ENCODE measurements around the gene SNX9.
A peak's percentile ranks its signal among the peaks of the same experiment; 100 is the strongest.

Gene SNX9

DNA sequence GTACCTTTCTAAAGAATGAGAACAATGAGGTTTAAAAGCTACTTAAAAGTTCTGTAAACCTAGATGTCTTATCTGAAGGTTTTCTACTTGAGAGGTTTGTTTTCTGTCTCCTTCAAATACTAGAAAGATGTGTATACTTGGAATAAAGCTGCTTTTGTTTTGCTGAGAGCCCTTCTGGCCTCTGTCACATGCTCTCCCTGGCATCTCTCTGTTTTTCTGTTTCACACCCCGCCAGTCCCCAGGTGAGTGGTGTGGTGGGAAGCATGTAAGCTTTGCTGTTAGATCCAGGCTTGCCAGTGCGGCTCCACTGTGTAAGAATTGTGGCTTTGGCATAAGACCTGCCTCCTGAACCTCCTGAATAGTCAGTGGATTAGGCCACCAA, 56.8 kb downstream of the SNX9 start:
- FAIRE-seq (no peak), DNase-seq (ENCODE audit: insufficient read length, low spot score) (no peak)
- TF ChIP-seq, protein P1, sequence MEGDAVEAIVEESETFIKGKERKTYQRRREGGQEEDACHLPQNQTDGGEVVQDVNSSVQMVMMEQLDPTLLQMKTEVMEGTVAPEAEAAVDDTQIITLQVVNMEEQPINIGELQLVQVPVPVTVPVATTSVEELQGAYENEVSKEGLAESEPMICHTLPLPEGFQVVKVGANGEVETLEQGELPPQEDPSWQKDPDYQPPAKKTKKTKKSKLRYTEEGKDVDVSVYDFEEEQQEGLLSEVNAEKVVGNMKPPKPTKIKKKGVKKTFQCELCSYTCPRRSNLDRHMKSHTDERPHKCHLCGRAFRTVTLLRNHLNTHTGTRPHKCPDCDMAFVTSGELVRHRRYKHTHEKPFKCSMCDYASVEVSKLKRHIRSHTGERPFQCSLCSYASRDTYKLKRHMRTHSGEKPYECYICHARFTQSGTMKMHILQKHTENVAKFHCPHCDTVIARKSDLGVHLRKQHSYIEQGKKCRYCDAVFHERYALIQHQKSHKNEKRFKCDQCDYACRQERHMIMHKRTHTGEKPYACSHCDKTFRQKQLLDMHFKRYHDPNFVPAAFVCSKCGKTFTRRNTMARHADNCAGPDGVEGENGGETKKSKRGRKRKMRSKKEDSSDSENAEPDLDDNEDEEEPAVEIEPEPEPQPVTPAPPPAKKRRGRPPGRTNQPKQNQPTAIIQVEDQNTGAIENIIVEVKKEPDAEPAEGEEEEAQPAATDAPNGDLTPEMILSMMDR (IDR thresholded peaks at IDR 0.05; ENCODE audit: insufficient read depth, missing control alignments): no peak

DNA sequence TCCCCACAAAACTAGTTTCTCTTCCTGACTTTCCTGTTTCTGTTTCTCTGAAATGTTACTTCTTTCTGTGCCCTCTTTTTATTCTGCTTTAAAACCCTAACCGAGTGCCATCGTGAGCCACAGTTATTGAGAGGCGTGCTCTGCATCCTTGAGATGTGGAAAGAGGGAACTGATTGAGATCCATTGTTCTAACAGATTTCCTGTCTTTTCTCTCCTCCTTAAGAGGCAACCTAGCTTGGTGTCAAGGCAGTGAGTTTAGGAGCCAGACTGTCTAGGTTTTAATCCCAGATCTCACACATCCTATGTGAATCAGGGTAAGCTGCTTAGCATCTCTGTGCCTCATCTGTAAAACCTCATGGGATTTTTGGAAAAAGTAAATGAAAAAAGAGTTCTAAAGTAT, 57.5 kb downstream of the SNX9 start:
- peak; percentile 98 for FAIRE-seq
- TF ChIP-seq, protein P1 (IDR thresholded peaks at IDR 0.05; ENCODE audit: insufficient read depth, missing control alignments): no peak

DNA sequence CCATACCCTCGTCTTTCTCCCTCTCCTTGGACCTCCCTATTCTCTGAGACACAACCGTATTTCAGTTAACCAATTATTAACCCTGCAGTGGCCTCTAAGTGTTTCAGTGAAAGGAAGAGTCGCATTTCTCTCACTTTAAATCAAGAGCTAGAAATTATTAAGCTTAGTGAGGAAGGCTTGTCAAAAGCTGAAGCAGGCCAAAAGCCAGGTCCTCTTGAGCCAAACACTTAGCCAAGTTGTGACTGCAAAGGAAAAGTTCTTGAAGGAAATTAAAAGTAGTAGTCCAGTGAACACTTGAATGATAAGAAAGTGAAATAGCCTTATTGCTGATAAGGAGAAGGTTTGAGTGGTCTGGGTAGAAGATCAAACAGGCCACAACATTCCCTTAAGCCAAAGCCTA, 58.3 kb downstream of the SNX9 start:
- TF ChIP-seq, protein P1 (IDR thresholded peaks at IDR 0.05; ENCODE audit: insufficient read depth, missing control alignments): no peak
- DNase-seq (ENCODE audit: insufficient read length, low spot score): no peak
- FAIRE-seq: no peak

More for the DNA sequence above, 57.5 kb downstream of the SNX9 start:
- no peak for DNase-seq (ENCODE audit: insufficient read length, low spot score)

DNA sequence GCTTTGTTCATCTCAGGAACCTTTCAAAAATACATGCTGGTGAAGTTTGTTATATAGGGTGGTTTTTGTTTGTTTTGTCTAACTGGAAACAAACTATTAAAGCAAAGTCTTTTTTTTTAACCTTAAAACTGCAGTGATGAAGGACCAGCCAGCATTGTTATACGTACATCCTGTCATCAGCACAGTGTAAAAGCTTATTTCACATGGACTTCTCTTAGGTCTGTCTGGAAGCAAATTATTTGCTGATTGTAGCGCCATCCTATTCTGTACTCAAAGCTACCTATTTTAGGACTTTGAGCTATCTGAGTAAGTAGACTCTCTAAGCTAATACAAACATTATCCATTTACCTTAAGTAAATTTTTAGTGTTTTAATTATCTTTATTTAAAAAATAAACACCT, 61.7 kb downstream of the SNX9 start:
- TF ChIP-seq, protein P1 (IDR thresholded peaks at IDR 0.05; ENCODE audit: insufficient read depth, missing control alignments): no peak
- FAIRE-seq (peak; percentile 21), DNase-seq (ENCODE audit: insufficient read length, low spot score) (no peak)

DNA sequence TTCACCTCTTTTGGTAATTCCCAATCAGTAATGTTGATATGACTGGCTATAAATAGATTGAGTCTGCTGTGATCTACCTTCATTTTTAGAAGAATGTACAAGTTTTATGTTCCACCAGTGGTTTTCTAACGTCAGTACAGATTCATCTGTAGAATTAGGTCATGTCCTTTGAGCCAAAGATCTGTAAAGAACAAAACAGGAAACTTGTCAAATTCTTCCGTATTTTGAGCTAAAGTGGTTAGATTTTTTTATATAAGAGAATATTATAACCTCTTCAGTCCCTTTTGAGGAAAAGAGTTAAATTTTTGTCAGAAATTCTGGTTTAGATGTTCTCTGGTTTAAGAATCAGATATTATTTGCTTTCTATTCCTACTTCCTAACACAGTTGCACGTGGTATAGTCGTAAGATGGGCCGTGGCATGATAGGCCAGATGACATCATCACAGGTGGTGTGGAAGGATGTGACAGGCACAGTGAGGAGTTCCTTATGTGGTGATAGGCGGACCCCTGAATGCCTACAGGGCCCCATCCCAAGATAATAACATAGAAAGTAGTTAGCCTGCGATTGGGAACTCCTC, 62.3 kb downstream of the SNX9 start:
- FAIRE-seq: no peak
- TF ChIP-seq, protein P1 (IDR thresholded peaks at IDR 0.05; ENCODE audit: insufficient read depth, missing control alignments): no peak
- no peak for DNase-seq (ENCODE audit: insufficient read length, low spot score)

DNA sequence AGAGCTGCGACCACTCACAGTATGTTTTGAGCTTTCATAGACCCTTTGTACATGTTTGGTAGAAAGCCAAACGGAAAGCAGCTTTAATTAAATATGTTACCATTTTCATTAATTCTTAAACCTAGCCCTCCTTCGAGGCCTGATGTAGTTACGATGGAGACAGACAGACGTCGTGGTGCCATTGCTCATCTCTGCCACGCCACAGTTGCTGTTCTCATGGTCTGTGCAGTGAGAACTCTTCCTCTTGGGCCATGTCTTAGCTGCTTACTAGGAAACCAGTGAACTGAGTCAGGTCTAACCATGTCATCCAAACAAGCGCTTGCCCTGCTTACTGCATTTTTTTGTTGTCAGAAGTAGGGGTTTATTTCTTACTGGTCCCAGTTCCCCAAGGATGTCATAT, 62.8 kb downstream of the SNX9 start:
- FAIRE-seq (no peak), DNase-seq (ENCODE audit: insufficient read length, low spot score) (no peak)
- TF ChIP-seq, protein P1 (IDR thresholded peaks at IDR 0.05; ENCODE audit: insufficient read depth, missing control alignments): no peak

DNA sequence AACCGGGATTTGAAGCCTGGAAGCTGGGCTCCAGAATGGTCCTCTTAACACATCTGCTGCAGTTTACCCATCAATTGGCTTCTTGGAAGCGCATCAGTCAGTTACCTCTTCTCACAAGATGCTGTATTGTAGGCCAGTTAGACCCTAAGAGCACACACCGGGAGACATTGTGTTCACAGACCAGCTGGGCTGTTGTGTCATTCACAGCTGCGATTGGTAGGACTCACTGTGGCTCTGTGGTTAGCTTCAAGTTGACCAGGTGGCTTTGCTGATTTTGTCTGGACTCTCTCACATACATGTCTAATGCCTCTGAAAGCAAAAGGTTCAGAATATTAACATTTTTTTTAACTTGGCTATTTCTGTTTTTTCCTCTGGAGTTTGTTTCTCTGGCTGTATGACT, 64.8 kb downstream of the SNX9 start:
- TF ChIP-seq, protein P1 (IDR thresholded peaks at IDR 0.05; ENCODE audit: insufficient read depth, missing control alignments): no peak
- DNase-seq (ENCODE audit: insufficient read length, low spot score): no peak
- no peak for FAIRE-seq
